HG02588 (cell line): ENCODE measurements around the gene ODAD4.

Experiments used
- ATAC-seq: cut with Tn5 transposase; IDR thresholded peaks from one replicate; pipeline ENCODE4 v1.9.1; 2021; ENCODE audit warnings: mild to moderate bottlenecking, moderate library complexity; ENCODE audit not compliant: unreplicated experiment

ODAD4 gene

DNA sequence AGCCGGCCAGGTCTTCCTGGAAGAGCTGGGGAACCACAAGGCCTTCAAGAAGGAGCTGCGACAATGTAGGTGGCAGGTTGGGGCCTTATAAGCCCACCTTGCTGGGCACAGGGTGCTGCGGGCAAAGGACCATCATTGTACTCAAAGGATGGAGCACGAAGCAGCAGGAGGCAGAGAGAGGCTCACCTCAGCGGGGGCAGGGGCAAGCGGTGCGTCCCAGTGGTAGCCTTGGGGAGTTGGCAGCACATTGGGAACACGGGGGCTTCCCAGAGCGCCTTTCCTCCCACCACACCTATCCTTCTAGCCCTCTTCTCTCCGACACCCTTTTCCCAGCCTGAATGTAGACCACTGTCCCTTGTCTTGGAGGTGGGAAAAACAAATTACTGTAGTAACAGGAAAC is 38.3 kb downstream of the ODAD4 start:
- no peak for ATAC-seq

DNA sequence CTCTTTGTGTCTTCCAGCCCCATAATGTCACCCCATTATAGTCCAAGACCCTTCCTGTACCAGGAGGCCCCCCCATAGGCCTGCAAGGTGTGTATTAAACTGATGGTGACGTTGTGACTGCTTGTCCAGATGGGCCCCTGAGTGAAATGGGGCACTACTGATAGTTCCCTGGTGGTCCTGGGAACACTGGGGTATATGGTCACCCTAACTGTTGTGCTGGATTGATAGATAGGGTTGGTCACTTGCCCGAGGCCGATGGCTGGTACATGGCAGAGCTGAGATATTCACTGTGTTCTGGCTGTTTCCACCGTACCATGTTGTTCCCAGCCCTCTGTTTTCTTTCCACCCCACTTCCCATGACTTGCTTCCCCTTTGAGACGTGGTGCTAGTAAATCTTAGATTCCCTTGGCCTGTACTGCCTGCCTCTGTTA is 40.5 kb downstream of the ODAD4 start:
- ATAC-seq, result no peak

DNA sequence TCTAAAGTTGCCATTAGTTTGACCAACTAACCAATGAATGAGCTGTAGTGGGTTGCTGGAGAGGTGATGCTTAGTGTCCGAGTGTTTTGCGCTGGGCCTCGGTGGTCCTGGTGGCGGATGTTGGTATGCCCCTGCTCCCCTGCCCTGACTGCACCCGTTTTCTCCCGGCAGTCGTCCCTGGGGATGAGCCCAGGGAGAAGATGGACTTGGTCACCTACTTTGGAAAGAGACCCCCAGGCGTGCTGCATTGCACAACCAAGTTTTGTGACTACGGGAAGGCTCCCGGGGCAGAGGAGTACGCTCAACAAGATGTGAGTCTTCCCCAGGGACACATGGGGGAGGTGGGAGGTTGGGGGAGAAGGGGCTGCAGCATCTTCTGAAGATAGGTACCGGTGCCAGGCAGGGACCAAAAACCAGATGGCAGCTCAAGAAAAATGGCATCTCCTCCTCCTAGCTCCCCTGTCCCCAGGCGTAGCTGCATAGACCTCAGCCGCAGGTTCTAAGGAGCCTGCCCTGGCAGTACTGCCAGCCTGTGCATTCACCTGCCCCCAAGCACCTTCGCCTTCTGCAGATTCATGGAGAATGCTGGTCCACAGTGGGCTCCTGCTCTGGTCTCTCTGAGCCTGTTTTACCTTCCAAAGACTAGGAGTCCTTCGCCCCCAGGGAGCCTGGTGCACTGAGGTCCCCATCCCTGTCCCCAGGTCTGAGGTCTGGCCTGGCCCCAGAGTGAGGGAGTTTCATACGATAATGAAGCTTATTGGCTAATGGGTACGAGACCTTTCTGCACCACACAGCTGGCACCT is 41.5 kb downstream of the ODAD4 start:
- ATAC-seq, result no peak

DNA sequence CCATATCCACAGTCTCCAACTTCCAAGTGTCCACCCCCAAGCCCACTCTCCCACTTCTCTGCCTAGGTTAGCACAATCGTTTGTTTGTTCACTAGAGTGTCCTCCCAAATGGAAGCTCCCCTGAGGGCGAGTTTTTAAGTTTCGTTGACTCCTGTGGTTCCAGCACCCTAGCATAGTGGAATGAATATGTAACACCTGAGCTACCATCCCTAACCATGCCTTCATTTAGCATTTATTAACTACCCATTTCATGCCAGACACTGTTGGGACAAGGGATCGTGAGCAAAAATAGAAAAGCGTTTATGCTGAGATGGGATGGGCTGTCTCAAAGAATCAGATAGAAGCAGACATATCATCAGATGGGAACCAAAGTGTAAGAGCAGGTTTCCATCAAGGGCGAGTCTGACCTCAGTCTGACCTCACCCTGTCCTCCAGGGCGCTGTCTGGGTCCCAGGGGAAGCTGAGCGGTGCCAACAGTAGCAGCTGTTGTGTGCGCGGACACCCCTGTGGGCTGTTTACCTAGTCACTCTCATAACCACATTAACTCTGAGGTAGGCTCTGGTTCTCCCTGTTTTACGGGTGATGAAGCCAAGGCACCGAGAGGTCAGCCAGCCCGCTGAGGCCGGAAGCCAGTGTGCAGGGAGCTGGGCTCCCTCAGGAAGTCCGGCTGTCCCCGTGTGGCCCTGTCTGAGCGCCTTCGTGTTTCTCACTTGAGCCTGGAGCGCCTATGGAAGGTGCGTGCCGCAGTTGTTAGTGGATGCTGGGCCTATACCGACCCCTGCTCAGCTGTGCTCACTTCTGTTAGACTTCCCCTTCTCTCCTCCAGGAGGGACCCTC is 42.4 kb downstream of the ODAD4 start:
- ATAC-seq, result peak; percentile 75

DNA sequence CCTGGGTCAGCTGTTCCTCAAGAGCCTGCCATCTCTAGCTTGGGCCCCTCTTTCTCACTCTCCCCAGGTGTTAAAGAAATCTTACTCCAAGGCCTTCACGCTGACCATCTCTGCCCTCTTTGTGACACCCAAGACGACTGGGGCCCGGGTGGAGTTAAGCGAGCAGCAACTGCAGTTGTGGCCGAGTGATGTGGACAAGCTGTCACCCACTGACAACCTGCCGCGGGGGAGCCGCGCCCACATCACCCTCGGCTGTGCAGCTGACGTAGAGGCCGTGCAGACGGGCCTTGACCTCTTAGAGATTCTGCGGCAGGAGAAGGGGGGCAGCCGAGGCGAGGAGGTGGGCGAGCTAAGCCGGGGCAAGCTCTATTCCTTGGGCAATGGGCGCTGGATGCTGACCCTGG is 43.0 kb downstream of the ODAD4 start:
- ATAC-seq, result no peak

DNA sequence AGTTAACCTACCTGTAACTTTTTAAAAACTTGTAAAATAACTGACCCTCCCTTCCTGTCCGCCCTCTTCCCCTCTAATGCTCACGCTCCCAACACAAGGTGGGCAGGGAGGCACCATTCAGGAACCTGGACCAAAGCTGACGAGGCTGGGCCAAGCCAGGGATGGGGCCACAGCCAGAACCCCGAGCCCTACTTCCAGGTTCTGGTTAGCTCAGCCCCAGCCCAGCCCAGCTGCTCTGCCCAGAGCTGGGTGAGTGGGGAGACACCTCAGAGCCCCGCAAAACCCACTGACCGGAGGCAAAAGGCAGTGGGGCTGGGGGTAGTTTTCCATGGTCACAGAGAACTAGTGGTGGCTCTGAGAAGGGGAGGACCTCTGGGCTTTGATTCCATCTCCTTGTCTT is 43.6 kb downstream of the ODAD4 start:
- no peak for ATAC-seq

DNA sequence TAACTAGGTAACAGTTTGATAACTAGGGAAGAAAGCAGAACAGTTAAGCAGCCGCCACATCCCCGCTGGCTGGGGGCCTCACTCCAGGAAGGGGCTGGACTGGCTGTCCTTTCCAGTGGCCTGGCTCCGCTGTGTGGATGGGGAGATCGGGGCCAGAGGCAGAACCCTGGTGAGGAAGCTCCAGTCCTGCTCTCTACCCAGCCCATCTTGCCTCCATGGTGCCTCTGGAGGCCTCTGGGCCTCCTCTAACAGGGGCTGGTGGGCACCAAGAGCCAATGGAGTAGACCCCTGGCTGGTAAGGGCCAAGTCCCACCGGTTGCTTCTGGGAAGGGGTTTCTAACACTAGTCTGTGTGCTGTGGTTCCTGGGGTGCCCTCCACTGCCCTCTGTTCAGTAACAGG is 44.2 kb downstream of the ODAD4 start:
- ATAC-seq, result no peak

DNA sequence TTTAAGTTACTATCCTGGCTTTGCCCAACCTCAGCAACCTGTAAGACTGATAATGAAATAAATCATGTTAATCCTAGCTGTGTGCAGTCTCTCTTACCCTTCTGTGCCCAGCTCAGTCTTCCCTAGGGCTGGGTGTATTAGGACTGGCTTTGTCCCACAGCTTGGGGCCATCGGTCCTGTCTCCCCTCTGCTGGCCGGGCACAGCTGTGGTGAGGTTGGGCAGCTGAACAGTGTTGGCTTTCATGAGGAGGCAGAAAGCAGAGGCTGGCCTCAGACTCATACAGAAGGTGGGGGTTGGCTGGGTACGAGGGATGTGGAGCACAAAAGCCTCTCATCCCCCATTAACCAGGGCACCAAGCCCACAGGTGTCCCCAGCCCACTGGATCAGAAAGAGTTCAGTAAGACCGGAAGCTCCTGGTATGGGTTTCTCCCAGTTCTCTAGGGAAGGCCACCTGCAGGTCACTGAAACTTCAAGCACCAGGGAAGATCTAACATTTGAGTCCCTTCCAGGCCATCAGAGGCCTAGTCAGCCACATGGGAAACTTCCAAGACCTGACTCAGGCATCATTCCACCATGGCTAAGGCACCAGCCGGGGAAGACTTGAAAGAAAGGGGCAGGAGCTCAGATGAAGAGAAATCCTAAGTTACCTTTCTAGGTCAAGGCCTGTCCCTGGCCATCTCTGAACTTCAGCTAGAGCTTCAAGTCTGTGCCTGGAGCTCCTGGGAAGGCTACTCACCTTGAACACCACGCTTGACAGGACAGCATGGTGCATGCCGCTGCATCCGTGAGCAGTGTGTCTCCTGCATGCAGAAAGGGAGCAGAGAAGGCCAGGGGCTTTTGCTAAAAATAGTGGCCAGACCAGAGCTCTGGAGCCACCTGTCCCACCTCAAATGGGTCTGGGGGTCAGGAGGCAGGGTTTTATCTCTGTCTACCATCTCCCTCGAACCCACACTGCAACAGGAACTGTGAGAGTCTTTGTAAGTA is 45.0 kb downstream of the ODAD4 start:
- ATAC-seq, result no peak

DNA sequence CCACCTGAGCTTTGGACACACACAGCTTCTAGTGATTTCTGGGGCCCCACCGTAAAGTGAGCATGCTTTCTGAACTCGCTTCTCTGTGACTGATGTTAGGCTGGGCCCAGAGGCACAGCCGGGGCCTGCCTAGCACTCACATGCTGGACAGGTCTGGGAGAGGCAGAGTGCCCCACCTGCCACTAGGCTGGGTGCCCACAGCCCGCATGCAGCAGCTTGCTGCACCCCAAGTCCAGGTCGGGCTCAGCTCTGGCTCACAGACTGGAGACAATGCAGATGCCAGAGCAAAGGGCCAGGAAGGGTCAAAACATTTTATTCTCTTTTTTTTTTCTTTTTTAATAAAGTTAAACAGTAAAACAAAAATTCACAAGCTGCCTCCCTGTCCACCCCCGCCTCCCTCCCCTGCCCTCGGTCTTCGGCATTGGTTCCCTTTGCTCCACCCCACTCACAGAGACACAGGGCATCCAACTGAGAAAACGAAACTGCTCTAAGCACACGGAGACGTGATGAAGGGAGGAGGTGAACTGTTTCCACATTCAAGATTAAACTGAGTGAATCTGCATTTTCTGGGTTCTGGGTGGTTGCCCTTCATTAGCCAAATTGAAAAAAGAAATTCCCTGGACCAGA is 45.8 kb downstream of the ODAD4 start:
- ATAC-seq, result no peak

DNA sequence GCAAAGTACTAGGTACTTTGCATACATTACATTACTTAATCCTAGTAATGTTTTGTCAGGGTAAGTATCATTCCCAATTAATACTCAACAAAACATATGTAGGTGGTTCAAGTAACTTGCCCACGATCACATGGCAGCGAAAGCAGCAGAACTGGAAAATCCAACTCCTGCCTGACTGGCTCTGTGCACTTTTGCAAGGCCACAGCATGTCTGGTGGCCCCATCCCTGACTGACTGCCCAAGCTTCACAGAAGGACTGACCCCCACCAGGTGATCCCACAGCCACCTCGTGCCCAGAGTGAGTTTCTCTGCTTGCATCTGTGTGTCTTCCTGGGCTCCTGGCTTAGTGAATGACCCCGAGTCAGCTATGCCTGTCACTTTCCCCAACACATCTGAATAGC is 47.6 kb downstream of the ODAD4 start:
- ATAC-seq, result no peak

DNA sequence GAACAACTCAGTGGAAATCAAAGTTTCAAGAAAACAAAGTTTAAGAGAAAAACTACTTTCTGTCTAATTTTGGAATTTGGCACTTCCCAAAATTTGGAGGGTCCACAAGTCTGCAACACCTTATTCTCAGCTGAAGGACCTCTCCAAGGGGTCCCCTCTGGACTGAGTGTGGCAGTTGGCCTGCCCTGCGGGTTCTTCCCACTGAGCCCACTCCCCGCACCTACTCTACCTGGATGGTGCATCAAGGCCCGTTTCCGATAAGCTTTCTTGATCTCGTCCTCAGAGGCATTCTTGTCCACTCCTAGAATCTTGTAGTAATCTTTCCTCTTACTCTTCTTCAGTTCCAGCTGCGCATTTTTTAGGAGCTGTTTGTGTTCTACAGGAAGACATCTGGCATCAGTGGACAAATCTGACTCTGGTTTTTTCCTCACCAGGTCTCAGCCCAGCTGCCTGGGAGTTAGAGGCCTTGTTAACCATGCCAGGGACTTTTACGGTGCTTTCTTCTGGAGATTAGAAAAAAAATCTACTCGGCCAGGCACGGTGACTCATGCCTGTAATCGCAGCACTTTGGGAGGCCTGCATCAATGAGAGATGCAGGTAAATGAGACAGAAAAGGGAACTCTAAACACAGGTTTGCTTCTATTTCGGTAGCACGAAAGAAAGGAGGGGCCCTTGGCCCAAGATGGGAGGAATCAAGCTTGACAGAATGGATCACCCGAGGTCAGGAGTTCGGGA is 51.8 kb downstream of the ODAD4 start:
- ATAC-seq, result no peak

DNA sequence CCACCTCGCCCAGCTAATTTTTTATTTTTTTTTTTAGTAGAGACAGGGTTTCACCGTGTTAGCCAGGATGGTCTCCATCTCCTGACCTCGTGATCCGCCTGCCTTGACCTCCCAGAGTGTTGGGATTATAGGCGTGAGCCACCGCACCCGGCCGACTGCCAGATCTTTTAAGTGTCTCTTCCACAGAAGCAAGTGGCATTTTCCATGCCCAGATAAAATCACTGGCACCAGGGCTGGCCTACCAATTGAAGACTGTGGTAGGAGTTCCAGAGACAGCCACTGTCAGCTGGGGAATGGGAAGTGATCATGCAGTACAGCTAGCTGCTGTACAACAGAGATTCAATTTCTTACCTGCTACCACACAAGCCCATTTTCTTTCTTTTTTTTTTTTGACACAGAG is 54.0 kb downstream of the ODAD4 start:
- no peak for ATAC-seq

DNA sequence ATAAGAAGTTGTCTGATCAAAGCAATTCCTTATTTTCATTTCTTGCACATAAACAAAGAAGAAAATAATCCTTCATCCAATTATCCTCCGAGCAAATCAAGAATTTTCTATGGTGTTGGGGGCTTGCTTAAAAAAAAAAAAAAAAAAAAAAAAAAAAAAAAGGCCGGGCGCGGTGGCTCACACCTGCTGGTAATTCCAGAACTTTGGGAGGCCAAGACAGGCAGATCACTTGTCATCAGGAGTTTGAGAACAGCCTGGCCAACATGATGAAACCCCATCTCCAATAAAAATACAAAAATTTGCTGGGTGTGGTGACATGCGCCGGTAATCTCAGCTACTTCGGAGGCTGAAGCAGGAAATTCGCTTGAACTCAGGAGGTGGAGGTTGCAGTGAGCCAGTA is 55.5 kb downstream of the ODAD4 start:
- no peak for ATAC-seq

DNA sequence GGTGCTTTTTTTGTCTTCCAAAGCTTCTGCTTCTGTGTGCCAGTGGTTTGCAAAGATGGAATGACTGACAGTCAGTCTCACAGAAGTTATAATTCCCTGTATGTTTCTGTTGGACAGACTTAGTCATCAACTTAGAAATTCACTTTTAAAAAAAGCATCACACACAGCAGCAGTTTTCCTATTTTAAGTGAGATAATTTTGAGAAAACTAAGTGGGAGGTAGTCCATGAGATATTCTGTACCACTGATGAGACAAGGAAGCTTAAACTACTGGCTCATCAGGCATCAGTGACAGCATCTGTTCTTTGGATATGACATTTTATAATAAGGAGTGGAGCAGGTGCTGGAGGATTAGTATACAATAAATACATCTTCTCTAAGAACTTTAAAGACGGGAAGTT is 56.2 kb downstream of the ODAD4 start:
- no peak for ATAC-seq

DNA sequence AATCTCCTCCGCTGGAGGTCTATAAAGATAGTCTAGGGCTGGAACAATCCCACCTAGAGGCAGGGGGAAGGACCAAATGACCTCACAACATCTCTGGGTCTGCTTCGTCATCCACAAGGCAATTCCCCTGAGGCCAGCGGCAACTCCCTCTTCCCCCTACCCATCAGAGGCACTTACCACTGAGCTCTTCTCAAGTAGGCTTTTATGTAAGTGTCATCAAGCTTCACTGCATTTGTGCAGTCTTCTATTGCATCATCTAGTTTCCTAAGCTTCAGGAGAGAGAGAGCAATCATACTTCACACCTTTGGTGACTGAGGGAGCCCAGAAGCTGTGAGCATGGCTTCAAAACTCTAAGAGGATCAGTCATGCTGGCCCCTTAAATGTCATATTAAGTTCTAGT is 57.2 kb downstream of the ODAD4 start:
- no peak for ATAC-seq

DNA sequence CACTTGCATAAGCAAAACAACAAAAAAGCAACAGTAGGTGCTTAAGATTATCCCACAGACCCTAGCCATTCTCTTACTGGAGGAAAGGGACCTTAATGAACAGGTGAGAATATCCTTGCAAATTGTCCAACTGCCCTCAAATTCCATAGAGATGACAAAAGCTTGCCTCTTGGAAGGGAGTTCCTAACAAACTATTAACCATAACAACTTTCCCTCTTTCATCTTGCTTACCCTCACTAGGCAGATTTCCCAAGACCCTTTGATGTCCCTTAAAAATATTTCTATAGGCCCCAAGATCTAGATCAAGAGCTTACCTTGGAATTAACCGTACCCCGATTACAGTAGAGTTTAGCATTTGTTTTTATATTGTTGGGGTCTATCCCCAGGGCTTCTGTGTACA is 58.0 kb downstream of the ODAD4 start:
- no peak for ATAC-seq

DNA sequence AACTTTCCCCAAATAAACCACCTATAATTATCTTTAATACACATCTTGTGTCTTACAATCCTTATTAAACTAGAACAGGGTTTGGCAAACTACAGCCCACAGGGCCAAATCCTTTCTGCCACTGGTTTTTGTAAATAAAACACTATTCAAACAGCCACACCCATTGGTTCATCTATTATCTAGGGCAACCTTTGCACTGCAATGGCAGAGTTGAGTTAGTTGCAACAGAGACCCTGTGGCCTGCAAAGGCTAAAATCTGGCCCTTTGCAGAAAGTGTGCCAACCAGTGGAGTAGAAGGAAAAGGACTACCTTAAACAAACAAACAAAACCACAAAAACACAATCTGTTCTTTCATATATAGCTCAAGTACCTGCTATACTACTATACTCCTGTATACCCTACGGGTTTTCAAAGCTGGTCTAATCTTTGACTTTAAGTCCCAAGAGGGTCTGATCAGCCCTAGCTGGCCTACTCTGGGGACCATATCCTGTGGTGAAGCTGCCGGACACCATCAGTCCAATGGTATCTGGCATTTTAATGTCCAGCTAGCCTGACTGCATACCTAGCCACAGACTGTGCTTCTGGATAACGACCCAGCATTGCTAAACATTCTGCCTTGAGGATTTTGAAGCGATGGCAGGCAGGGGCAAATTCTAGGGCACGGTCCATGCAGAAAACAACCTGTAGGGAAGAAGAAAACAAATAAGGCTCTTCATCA is 59.4 kb downstream of the ODAD4 start:
- ATAC-seq, result no peak

DNA sequence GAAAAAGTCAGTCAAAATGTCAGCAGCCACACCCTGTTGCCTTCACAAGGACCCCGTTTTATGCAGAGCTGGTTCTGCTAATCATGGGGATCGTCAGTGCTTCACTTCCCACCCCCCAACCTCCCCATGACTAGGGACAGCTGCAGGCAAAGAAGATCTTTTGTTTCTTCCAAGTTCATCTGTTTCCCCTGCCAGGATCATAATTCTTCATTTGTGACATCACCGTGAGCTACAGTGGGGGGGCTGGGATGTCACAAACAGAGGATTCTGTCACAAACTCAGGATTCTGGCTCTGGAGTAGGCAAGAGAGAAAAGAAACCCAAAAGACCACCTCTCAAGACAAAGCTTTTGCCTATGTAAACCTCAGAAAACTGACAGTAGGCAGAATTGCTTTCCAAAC is 62.2 kb downstream of the ODAD4 start:
- ATAC-seq, result no peak

DNA sequence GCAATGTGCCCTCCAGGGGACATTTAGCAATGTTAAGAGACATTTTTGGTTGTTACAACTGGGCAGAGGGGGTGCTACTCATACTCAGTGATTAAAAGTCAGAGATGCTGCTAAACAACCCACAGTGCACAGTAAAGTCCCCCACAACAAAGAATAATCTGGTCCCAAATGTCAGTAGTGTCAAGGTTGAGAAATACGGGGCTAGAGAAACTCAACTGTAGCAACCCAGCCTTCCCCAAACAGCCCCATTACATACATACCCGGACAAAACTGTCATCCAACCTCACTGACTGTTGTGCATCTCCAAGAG is 66.4 kb downstream of the ODAD4 start:
- ATAC-seq, result no peak

DNA sequence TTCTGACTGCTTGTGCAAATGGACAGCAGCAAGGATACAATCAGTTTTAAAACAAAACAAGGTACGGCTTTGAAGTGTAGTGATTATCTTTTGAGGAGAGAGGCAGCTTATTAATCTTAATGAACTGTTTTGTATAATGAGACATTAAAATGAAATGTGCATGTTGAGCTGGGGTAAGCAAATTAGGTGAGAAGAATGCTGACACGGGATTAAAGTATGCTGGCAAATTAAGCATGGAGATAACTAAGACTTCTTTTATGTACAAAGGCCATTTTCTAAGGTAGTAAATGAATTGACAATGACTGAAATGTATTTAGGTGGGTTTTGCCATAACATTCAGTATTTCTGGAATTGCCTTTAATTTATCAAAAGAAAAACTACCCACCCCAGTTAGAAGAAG is 68.1 kb downstream of the ODAD4 start:
- no peak for ATAC-seq
